ENCODE results near the gene SELENON. TPM values are rescaled to one million over a fixed set of nuclear protein-coding genes. Genes with fewer than 3 reads are reported as not detected.

The SELENON gene
- total and polyA plus RNA-seq, 9 of the 15 experiments (the other 6 are each of a cell fraction or from before 2014, with no cell fraction given): 0.43 to 26.7 (median 7.0) TPM

DNA sequence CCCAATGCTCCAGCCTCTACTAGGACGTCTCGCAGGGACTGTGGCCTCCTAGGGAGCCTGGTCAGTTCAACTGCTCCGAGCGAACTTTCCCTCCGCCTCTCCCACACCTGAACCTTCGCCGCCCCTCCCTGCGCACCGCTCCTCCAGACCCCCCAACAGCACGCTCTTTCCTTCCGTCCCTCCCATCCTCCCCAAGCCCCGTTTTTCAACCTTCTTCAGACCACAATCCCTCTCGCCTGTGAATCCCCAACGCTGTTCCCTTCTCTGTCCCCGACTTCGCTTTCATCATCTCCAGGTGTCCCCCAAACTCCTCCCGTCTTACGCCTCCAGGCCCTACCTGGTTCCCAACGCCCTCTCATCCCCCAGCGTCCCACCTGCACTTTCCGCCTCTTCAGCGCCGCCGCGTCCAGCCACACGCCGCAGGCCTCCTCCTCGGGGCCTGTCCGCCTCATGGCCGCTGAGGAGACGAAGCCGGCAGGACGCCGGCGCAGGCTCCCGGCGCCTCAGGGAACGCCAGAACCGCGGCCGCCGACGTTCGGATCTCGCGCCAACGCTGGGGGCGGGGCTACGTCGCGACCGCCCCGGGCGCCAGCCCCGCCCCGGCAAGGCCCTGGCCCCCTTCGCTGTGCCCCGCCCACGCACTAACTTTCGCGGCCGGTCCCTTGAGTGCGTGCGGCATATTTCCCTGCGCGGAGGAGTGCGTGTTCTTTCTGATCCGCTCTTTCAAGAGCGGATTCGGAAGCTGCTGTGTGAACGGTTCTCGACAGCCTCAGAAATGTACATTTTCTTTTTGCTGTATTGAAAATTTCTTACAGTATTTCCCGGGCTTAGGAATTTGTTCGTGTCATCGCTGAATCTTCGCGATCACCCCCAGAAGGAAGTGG lies 59.2 kb downstream of the SELENON start, which contains the start of gene AUNIP (continued):
- TF ChIP-seq, protein P1, sequence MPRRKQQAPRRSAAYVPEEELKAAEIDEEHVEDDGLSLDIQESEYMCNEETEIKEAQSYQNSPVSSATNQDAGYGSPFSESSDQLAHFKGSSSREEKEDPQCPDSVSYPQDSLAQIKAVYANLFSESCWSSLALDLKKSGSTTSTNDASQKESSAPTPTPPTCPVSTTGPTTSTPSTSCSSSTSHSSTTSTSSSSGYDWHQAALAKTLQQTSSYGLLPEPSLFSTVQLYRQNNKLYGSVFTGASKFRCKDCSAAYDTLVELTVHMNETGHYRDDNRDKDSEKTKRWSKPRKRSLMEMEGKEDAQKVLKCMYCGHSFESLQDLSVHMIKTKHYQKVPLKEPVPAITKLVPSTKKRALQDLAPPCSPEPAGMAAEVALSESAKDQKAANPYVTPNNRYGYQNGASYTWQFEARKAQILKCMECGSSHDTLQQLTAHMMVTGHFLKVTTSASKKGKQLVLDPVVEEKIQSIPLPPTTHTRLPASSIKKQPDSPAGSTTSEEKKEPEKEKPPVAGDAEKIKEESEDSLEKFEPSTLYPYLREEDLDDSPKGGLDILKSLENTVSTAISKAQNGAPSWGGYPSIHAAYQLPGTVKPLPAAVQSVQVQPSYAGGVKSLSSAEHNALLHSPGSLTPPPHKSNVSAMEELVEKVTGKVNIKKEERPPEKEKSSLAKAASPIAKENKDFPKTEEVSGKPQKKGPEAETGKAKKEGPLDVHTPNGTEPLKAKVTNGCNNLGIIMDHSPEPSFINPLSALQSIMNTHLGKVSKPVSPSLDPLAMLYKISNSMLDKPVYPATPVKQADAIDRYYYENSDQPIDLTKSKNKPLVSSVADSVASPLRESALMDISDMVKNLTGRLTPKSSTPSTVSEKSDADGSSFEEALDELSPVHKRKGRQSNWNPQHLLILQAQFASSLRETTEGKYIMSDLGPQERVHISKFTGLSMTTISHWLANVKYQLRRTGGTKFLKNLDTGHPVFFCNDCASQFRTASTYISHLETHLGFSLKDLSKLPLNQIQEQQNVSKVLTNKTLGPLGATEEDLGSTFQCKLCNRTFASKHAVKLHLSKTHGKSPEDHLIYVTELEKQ (CRISPR knock-in tag; IDR thresholded peaks at IDR 0.05): no peak
- TF ChIP-seq MTA2 (IDR thresholded peaks at IDR 0.05; ENCODE audit: low read depth) (peak; percentile 27; the same call in 1 of the 2 replicates), SIN3A (IDR thresholded peaks at IDR 0.05; ENCODE audit: borderline replicate concordance in 2 of 2, control insufficient read depth in 1 of 2, low read depth in 2 of 2, low read length in 2 of 2) (peak; percentile 59 to 93; a peak in 3 of 4 replicates), ZNF395 (CRISPR knock-in tag; IDR thresholded peaks at IDR 0.05) (peak; percentile 79), JUND (IDR thresholded peaks at IDR 0.05; ENCODE audit: borderline replicate concordance, low read depth, low read length) (peak; percentile 51), JUND (tag; IDR thresholded peaks at IDR 0.05; ENCODE audit: borderline replicate concordance, low read depth, low read length) (no peak), TBL1XR1 (IDR thresholded peaks at IDR 0.05; ENCODE audit: low read length in 2 of 2) (no peak), PPARD (CRISPR knock-in tag; IDR thresholded peaks at IDR 0.05) (no peak), GATAD2B (IDR thresholded peaks at IDR 0.05; ENCODE audit: borderline replicate concordance) (peak; percentile 96), ZNF668 (CRISPR knock-in tag; IDR thresholded peaks at IDR 0.05) (no peak), TBP (optimal IDR thresholded peaks at IDR 0.05; ENCODE audit: low read depth, low read length) (peak; percentile 94), ZNF444 (CRISPR knock-in tag; IDR thresholded peaks at IDR 0.05) (no peak), HDGF (IDR thresholded peaks at IDR 0.05) (peak; percentile 91), HIVEP1 (CRISPR knock-in tag; IDR thresholded peaks at IDR 0.05) (no peak), SMAD3 (CRISPR knock-in tag; conservative IDR thresholded peaks at IDR 0.05) (peak; percentile 29; the same call in 1 of the 2 replicates), FOXA1 (IDR thresholded peaks at IDR 0.05; ENCODE audit: borderline replicate concordance) (no peak)
- TF ChIP-seq, protein P2, sequence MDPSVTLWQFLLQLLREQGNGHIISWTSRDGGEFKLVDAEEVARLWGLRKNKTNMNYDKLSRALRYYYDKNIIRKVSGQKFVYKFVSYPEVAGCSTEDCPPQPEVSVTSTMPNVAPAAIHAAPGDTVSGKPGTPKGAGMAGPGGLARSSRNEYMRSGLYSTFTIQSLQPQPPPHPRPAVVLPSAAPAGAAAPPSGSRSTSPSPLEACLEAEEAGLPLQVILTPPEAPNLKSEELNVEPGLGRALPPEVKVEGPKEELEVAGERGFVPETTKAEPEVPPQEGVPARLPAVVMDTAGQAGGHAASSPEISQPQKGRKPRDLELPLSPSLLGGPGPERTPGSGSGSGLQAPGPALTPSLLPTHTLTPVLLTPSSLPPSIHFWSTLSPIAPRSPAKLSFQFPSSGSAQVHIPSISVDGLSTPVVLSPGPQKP (CRISPR knock-in tag; IDR thresholded peaks at IDR 0.05): no peak
- TF ChIP-seq, protein P3, sequence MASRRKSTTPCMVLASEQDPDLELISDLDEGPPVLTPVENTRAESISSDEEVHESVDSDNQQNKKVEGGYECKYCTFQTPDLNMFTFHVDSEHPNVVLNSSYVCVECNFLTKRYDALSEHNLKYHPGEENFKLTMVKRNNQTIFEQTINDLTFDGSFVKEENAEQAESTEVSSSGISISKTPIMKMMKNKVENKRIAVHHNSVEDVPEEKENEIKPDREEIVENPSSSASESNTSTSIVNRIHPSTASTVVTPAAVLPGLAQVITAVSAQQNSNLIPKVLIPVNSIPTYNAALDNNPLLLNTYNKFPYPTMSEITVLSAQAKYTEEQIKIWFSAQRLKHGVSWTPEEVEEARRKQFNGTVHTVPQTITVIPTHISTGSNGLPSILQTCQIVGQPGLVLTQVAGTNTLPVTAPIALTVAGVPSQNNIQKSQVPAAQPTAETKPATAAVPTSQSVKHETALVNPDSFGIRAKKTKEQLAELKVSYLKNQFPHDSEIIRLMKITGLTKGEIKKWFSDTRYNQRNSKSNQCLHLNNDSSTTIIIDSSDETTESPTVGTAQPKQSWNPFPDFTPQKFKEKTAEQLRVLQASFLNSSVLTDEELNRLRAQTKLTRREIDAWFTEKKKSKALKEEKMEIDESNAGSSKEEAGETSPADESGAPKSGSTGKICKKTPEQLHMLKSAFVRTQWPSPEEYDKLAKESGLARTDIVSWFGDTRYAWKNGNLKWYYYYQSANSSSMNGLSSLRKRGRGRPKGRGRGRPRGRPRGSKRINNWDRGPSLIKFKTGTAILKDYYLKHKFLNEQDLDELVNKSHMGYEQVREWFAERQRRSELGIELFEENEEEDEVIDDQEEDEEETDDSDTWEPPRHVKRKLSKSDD (conservative IDR thresholded peaks at IDR 0.05; ENCODE audit: low read length): no peak

Data from K562 (cell line).